Adrenal gland (tissue), 5 donors: ENCODE measurements around the gene EPRS1.

Experiments
- CTCF ChIP-seq, 6 experiments: fragments of 450-650 bp in 4 of 6; fragments of 200-600 bp in 2 of 6; sonication (generic) in 1 of 6; IDR thresholded peaks; 1 replicate in 5 of 6; 2 replicates in 1 of 6; pipeline versions ENCODE4 v1.5.1 to v1.8.0; 2016 to 2021; ENCODE audit warnings: antibody characterized with exemption in 6 of 6, mild to moderate bottlenecking in 2 of 6, moderate library complexity in 1 of 6
- POLR2A ChIP-seq, 2 donors: fragments of 450-650 bp; IDR thresholded peaks; one replicate each; pipeline ENCODE4 v1.6.1; 2017; ENCODE audit warnings: antibody characterized with exemption in 2 of 2, mild to moderate bottlenecking in 2 of 2, moderate library complexity in 1 of 2
- donor health status: DM: no; HTN: no; CAD: no.

GRCh38 chr1:220028346-220028895 is 17.9 kb downstream of the EPRS1 start:
- TF ChIP-seq CTCF (IDR thresholded peaks at IDR 0.05) (no peak), POLR2A (IDR thresholded peaks at IDR 0.05) (no peak)
